Activated CD8-positive, alpha-beta memory T cell treated with anti-CD3 and anti-CD28 coated beads for 4 hours (primary cell): ENCODE data around the gene OR2A7.
"Not testable (repeated sequence)": the region's sequence is repeated elsewhere in the genome, so short reads cannot be mapped to it uniquely, and the experiment has no call there.

Experiments used
- DNase-seq, 2 donors: peaks; one replicate each; pipeline ENCODE4 v3.0.0-alpha.2; 2020; ENCODE audit warnings: low read depth in 2 of 2

Gene OR2A7, protein sequence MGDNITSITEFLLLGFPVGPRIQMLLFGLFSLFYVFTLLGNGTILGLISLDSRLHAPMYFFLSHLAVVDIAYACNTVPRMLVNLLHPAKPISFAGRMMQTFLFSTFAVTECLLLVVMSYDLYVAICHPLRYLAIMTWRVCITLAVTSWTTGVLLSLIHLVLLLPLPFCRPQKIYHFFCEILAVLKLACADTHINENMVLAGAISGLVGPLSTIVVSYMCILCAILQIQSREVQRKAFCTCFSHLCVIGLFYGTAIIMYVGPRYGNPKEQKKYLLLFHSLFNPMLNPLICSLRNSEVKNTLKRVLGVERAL

DNA sequence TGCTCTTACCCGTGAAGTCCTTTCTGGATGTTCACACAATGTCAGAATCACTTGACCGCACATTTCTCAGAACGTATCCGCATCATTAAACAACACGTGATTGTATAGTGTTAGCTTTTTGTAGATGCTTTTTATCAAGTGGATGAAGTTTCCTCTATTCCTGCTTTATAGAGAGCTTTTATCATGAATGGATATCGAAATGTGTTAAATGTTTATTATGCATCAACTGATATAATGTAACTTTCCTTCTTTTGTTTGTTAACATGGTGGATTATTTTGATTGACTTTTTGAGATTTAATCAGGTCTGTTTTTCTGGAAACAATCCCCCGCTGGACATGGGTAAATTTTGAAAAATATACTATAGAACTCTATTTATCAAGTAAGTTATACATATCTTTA lies at the start of gene OR2A7:
Gene OR2A7, minus strand, starts transcription at position 101 of the 400 bp plus-strand sequence. CDS start 5,164 bp downstream, outside the sequence.
- not testable (repeated sequence) for DNase-seq

DNA sequence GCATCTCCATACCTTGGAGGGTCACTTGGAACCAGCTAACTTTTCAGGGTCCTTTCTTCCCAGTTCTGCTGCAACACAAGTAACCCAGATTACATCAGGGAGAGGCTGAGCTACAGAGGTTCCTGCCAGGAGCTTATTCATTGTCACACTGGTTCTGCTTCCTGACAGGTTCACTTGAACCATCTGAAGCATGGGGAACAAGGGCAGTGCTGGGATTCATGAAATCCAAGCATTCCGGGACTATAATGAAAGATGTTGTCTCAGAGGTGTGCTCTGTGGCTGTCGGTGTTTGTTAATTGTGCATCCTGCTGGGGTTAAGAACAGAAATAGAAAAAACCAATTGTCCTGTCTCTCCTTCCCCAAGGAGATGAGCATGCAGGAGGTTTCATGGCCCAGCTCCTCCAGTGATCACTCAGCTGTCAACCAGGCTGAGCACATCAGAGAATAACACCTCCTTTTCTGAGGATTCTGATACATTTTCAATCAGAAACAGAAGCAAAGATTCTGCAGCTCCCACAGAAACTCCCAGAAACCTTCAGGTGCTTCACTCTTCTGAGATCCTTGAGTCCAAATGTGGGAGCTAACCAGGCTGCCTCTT lies 47.4 kb upstream of the OR2A7 start, which contains the start of gene OR2A1:
Gene OR2A1, plus strand, starts transcription at position 548 of the 598 bp plus-strand sequence. CDS start 5,706 bp downstream, outside the sequence.
- DNase-seq, result not testable (repeated sequence)

DNA sequence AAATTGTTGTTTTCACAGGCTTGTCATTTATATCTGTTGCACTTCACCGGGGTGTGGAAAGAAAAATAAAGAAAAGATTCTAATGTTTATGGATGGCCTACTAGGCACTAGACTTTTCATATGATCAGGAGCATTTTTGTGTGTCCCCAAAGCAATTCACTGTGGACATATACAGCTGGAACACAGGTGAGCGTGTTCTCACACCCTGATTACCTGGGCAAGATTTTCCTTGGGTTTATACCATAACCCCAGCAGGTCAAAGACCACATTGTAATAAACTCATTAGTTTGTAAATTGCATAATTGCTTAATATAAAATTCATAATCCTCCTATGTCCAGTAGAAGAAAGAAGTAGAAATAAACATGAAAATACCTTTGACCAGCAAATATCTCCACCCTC lies 46.6 kb upstream of the OR2A7 start:
- not testable (repeated sequence) for DNase-seq

DNA sequence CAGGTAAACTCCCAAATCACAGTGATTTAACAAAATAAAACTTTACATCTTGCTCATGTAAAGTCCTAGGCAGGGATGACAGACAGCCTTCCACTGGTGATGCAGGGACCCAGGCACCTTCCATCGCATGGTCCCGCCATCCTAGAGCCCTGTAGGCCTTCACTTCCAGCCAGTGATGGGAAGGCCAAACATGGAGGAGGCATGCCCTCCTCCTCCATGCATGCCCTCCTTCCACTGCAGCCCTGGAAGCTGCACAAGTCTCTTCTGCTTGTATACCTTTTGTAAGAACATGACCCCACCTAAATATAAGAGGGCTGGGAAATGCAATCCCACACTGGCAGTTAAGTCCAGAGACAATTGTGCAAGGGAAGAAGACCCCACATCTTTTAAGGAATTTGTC lies 45.1 kb upstream of the OR2A7 start:
- DNase-seq, result not testable (repeated sequence)

DNA sequence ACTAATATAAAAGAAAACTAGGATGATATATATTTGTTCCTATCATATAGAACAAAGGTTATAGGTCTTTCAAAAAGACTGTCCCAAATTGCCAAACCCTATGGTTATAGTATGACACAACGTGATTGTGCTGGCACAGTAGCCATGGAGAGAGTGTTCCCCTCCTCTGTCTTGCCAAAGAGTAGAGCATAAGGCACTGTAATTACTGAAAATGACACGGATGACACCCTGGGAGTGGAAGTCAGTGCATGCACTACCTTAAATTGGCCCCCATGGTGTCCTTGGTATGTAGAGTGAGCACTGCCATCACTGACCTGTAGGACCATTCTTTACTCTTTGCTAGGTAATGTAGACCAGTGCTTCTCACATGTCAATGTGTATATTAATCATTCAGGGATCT lies 40.6 kb upstream of the OR2A7 start:
- DNase-seq, result not testable (repeated sequence)

DNA sequence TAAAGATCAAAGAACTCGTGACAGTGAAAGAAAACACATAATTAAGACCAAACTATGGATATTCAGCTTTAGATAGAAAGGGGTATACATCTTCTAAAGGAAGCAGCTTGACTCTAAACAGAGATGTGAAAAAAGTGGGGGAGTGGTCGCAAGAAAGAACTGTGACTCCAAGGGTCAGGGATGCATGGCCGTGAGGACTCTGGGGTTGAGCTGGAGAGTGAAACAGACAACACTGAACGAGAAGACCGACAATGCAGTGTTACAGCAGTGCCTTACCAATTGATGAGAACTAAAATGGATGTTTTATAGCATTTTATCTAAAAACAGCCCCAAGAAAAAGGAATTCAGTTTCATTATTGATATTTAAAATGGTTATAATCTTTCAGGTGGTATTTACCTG lies 39.0 kb upstream of the OR2A7 start:
- DNase-seq, result not testable (repeated sequence)

DNA sequence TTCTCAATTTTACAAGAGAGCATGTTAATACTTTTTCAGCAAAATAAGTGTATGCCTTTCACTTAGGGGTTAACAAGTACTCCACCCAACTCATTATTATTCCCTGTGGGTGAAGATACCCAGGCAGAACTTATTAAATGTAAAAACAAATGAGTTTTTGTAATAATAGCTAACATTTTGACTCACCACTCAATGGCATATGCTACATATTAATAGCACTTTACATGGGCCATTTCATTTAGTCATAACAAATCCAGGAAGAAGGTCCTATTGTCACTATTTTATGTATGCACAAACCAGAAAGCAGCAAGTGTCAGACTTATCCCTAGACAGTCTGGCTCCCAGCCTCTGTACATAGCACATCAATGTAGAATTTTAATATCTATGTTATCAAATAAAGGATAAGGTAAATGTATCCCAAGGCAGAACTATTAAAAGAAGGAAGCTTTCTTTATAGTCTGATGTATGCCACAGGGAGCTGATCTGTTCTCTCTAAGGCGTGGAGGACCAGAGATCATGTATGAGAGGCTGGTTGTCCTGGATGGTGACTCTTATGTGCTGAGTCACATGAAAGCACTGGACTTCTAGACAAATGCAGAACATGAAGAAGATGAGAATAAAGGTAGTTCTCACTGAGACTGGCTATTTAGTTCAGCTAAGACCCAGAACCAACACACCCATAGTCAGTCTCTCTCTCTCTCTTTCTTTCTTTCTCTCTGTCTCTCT lies 38.1 kb upstream of the OR2A7 start:
- DNase-seq, result not testable (repeated sequence)

DNA sequence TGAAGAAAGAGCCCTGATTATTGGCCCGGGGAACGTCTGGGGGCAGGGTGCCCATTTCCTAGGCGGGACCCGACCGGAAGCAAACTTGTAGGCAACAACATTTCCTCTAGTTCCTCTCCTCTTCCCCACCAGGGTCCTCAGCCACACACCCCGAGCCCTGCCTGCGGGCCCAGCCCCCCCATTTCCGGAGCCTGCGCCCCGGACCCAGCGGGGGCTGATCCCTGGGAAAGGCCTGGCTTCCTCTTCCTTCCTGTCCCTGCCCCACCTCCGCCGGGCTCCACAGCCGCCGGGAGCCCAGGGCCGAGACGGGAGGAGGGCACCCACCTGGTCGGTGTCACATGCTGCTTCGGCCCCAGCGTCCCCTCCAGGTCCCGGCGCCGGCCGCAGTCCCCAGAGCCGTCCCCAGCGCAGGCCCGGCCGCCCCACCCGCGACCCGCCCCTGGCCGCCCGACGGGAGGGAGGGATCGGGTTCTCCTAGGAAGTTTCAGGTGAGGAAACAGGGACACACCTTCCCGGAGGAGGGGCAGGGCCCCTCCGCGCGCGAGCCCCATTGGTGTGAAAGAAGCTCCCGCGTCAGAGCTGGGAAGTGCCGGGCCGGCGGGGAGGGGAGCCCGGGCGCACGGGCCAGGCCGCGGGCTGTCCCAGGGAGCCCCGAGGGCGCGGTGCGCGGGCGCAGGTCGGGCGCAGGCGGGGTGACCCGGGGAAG lies 29.4 kb upstream of the OR2A7 start:
- DNase-seq, result not testable (repeated sequence)

DNA sequence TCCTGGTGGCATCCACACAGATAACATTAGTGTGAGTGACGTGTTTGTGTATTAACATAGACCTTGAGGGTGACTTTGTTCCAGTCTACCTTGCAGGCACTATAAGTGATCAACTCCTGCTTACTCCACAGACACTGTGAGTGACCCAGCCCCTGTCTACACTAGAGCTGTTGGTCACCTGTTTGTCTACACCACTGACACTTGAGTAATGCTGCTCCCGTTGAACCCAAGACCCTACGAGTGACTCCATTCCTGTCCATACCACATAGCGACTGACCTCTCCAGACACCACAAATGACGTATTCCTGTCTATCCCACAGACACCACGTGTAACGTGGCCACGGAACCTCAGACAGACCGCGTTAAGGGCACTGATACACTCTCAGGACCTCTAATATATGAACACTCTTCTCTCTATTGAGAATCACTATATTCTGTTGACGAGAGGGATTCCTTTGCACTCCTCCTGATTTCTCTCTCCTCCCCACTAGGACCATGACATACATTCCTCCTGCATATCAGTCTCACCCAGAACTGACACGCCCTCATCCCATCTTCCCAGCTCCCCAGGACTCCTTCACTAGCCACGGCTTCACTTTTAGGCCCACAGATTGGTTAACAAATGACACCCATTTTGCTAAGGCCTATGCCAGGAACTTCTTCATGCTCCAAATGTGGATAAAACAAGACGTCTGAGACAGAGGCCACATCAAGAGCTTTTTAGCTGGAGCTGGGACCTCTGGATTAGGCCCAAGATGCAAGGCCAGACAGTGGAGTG lies 28.0 kb upstream of the OR2A7 start:
- not testable (repeated sequence) for DNase-seq

DNA sequence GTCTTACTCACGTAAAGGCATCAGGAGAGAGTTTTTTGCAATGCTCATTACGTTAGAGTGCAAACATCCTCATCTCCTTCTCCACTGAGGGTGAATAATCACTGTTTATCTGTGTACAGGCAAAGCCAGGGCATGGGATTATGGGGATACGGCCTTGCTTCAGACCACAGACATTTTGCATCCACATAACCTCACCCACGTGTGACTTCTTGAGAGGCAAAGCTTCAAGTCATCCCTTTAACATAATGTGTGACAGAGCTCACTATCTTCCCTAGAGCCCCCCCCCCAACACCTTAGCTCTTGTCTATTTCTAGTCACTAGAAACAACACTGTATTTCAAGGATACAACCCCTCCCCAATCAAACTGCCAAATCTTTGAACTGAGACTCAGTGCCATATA lies 27.0 kb upstream of the OR2A7 start:
- DNase-seq, result not testable (repeated sequence)

DNA sequence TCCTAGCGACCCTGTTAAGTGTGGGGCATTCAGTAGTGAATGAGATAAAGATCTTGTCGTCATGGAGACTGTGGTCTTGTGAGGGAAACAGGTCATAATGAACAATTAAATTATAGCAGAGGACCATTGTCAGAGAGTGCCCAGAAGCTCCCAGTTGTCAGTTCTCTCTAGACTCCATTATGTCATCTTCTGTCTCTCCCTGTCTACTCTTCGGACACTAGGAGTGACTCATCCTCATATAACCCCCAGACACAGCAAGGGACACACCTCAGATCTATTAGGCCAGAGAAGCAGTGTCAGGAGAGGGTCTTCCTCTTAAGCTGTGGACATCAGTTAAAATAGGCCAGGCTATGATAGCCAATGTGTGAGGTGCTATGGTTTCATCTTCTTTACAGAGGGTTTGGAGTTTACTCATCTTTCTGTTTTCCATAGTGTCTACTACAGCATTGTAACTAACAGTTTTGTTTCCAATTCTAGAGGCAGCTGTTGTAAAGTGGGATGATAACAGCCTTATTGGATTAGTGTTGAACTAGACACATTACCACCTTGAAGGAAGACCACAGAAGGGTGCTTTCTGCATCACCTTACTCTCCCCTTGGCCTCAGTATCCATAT lies 22.7 kb upstream of the OR2A7 start:
- not testable (repeated sequence) for DNase-seq

DNA sequence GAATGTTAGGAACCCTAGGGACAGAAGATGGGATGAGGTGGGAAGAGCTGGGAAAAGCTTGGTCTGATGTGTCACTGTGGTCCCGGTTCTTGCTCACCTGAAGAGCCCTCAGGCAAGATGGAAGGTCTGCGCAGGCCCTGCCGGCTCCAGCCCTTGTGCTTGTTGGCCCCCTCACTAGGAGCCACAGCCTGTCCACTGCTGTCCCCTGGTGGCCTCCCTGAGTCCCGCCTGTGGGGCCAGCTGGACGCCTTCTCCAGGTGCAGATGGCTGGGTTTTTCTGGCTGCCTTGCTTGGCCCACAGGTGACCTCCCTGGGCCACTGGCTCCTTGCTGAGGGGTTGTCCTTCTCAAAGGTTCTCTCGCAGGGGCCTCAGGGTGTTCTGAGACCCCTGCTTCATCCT lies 19.1 kb upstream of the OR2A7 start:
- DNase-seq, result not testable (repeated sequence)

DNA sequence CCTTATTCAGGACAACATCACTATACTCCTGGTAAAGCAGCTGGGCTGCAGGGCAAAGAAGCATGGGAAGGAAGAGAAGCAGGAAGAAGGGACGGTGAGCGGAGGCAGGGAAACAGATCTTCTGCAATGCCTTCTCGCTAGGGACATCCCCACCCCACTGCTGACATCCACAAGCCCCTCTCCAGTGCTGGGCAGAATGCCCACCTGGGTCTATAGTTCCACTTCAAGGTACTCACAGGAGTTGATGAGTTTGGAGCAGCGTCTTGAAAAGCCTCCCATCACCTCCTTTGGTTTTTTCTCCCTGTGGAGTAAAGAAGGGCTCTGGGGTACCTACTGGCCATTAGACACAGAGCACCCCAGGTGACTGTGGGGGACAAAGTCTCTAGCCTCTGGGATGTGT lies 17.9 kb upstream of the OR2A7 start:
- DNase-seq, result not testable (repeated sequence)

DNA sequence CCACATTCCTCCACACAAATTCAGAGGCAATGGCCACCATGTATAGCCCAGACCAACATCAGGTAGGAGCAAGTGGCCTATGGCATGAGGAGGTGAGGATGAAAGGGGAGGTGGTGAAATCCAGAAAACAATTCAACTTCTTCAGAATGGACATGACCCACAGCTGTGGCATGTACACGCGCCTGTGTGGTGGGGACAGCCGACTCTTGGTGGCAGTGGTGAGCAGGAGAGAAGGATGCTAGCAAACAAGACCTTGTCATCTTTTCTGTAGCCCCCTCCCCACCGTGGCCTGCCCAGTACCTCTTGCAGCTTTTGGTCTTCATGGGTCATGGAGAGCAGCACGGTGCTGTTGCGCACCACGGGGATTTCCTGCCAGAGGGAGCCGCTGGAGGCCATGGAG lies 17.4 kb upstream of the OR2A7 start:
- DNase-seq, result not testable (repeated sequence)

DNA sequence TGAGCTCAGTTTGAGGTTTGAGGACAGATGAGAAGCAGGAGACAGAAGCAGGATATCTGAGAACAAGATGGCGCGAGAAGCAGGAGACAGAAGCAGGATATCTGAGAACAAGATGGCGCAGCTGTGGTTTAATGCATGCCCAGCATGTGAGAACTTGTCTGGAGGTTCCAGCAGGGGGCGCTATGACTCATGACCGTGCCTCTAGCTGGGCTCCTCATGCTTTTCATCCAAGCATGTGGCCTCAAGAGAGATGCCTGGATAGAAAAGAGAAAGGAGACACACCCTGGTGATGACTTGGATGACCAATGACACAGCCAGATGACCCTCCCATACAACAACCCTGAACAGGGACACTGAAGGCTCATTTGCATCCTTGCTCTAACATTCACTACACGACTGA lies 15.4 kb upstream of the OR2A7 start:
- not testable (repeated sequence) for DNase-seq

DNA sequence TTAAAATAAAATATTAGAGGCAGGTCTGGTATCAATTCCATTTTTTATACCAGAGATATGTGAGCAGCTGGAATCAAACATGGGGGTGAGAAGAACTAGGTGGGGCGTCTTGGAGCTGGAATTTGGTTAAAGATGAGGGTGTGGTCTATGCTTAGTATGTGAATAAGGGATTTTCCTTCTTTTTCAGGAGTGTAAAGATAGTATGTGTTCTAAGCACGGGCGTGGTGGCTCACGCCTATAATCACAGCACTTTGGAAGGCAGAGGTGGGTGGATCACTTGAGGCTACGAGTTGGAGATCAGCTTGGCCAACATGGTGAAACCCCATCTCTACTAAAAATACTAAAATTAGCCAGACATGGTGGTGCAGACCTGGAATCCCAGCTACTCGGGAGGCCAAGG lies 10.7 kb upstream of the OR2A7 start:
- DNase-seq, result not testable (repeated sequence)

DNA sequence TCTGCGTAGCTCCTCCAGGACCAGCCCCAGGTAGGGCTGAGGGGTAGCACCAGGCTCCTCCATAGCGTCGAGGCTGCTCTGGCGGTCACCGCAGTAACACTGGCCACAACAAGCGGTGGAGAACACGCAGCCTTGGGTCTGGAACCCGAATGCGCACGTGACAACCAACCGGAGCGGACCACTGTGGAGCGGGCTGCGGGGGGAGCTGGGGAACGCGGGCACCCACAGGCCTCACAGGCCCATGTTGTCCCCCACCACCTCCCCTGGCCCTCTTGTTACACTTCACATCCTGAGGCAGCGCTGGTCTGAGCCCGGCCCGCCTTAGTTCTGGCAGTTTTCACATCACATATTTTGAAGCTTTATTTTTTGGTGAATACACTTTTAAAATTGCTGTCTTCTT lies 4.6 kb upstream of the OR2A7 start, which contains the start of gene CTAGE8:
Gene CTAGE8, minus strand, starts transcription at position 101 of the 400 bp plus-strand sequence. Its CDS starts 38 bp downstream, at position 63.
- DNase-seq, result not testable (repeated sequence)

DNA sequence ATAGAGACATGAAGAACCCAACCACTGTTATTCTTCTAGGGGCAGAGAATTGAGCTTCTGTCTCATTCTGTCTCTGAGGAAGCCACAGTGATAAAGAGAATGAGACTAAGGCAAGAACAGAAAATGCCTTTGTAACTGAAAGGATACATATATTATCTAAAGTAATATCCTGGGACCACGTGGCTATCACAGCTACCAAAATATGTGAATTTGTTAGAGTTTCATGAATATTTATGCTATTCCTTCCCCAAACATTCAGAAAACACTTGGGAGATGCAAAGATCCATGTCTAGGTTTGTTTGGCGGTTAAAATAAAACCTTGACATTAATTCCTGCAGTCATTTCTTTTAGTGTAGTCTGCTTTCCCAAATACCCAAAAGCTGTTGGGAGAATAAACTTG lies 2.5 kb downstream of the OR2A7 start:
- DNase-seq, result not testable (repeated sequence)

DNA sequence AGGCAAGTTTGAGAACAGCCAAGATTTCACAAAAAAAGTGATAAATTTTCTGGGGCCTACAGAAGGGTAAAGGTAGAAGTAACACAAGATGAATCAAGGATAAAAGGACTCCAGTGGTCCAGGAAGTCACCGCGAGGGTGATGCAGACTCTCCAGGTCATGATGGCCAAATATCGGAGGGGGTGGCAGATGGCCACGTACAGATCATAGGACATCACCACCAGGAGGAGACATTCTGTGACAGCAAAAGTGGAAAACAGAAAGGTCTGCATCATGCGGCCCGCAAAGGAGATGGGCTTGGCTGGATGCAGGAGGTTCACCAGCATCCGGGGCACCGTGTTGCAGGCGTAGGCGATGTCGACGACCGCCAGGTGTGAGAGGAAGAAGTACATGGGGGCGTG lies 5.5 kb downstream of the OR2A7 start:
- DNase-seq, result not testable (repeated sequence)

DNA sequence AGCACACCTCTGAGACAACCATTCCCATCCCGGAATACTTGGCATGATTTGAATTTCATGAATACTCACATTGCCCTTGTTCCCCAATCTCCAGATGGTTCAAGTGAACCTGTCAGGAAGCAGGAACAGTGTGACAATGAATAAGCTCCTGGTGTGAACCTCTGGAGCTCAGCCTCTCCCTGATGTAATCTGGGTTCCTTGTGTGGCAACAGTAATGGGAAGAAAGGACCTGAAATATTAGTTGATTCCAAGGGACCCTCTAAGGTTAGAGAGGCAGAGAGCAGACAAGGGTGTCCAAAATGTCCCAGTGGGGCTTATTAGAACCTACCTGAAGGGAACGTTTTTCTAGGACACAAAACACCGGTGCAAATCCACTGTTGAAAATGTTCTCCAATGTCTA lies 8.5 kb downstream of the OR2A7 start:
- DNase-seq, result no peak
